GM18507 (cell line): ENCODE data around the gene KLF16.

Source experiments
- DNase-seq: peaks from one replicate; pipeline ENCODE4 v3.0.0; 2011; ENCODE audit warnings: low read depth; ENCODE audit not compliant: insufficient read length; ENCODE audit errors: extremely low spot score
- FAIRE-seq: peaks from 2 replicates; lab custom pipeline; 2011; peaks lifted over from hg19 to GRCh38; lab: Jason Lieb, UNC

KLF16 gene

GRCh38 chr19:1858412-1859081 lies 4.8 kb downstream of the KLF16 start:
- DNase-seq (no peak), FAIRE-seq (no peak)

GRCh38 chr19:1857648-1858326 lies 5.6 kb downstream of the KLF16 start:
- DNase-seq, result no peak
- no peak for FAIRE-seq

DNA sequence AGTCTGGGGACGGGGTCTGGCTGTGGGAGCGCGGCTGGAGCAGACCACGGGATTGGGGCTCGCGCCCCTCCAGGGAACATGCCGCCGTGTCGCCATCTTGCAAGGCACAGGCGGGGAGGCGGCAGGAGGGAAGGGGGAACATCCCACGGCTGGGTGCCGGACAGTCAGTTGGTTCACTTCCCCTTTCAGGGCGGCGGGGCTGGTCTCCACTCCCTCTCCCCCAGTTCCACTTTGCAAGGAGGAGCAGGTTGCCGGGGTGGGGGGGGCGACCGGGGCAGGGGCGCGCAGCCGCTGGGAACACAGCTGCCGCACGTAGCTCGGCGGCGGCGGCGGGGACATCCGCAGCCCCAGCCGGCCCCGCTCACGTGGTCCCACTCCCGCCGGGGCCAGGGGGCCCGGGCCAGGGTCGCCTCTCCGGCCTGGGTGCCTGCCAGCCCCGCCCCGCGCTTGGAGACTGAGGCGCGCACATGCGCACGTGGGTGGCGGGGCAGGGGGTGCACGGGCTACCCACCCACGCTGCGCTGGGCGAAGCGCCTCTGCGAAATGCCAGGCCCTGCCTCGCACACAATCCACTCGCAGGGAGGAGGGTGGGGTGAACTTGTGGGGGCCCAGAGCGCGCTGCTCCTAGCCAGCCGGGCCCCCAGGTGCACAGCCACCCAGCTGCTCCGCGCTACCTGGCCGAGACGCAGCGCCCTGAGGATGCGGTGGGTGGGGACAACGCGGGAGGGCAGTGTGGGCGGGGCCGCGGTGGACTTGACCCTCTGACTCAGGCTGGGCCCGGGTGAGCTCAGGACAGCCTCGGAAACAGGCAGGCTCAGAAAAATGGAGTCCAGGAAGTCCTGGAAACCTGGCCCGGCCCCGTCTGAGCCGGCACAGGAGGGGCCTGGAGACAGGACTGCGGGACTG lies 6.4 kb downstream of the KLF16 start:
- DNase-seq (no peak), FAIRE-seq (peak; percentile 80)

DNA sequence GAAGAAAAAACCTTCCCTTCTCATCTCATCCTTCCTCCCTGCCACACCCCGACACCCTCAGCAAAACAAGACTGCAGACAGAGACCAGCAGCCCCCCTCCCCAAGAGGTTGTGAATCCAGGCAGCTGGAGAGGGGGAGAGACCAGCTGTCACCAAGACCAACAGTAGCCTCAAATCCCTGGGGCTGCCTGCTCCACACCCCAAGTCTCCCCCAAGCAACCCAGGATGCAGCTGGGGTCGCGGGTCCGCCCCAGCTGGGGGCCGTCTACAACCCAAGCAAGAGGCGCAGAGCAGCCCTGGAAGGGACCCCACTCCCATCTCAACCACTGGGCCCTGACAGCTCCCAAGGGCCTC lies 7.1 kb downstream of the KLF16 start:
- FAIRE-seq (no peak), DNase-seq (no peak)

DNA sequence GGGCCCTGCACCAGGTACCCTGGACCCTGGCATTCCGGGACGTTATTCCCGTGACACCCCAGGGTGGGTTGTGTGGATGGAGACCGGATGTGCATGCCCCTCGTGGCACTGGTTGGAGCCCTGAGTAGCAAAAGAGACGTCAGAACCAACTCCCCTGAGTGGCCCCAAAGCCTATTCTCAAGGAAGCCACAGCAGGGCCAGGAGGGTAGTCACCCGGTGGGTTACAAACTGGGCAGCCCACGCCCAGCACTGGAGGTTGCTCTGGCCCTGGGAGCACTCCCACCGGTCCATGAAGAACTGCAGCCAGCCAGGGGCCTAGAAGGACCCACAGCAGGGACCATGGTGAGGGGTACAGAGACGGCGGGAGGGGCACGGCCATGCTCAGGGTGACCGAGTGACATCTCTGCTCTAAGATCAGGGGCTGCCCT lies 7.5 kb downstream of the KLF16 start:
- FAIRE-seq (no peak), DNase-seq (no peak)

DNA sequence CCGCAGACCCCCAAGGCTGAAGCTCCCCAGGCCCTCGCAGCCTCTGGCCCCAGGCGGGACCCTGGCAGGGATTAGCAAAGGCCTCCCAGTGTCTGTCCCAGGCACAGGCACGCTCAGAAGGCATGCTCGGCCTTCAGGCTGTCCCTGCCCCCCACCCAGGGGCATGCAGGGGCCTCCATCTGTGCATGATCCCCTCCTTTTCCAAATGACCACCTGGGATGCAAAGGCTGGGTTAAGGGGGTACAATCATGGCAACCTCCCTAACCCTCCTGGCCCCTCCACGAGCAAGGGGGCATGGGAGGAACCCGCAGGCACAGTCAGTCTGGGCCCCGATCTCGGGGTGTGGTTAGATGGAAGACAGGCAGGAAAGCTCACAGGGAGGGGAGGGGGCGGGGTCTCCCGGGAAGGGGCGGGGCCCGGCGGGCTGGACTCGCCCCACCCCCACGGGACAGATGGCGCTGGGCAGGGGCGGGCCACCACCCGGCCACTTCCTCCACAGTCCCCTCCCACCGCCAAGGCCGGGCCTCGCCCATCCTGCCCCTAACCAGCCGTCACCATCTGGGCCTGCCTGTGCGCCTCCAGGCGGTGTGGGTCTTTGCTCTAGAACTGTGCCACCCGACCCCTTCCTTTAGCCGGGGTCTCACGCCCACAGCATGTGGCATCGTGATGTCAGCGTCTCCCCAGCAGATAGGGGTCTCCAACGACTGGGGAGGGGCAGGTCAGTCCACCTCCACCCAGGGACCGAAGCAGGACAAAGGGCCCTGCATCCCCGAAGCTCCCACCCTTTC lies 8.1 kb downstream of the KLF16 start:
- peak; percentile 94 for FAIRE-seq
- DNase-seq, result peak; percentile 77

DNA sequence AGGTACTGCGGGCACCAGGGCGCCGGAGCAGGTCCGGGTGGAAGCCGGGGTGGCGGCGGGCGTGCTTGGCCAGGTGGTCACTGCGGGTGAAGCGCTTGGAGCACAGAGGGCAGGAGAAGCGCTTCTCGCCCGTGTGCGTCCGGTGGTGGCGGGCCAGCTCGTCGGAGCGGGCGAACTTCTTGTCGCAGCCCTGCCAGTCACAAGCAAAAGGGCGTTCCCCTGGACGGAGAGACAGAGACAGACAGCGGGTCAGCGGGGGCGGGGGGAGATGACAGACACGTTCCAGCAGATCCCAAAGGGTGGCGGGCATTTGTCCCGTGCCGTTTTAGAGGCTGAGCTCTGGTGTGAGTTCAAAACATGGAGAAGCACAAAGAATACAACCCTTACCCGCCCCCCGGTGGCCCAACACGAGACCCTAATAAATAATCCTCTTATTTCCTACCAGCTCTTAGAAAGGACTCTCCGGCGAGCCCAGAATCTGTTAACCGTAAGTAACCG lies 8.8 kb downstream of the KLF16 start:
- FAIRE-seq (no peak), DNase-seq (no peak)

DNA sequence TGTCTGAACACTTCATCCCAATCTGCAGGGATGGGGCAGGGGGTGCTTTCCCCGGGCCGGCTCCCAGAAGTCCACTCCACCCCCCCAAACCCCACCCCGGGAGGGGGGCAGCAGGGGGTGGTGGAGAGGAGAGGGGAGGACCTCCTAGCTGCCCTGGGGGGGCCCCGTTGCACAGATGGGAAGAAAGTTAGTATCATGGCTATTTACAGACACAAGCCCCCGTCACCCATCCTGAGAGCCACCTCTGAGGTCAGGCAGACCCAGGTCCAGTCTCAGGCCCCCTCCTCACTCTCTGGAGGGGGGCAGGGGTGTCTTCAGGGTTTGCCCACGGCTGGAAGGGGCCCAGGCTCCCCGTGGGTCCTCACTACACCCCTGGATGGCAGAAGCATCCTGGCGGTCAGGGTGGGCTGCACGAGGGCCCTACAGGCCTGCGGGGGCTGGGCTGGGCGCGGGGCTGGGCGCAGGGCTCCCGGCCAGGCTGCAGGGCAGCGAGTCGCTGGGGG lies 9.3 kb downstream of the KLF16 start:
- DNase-seq (no peak), FAIRE-seq (no peak)

DNA sequence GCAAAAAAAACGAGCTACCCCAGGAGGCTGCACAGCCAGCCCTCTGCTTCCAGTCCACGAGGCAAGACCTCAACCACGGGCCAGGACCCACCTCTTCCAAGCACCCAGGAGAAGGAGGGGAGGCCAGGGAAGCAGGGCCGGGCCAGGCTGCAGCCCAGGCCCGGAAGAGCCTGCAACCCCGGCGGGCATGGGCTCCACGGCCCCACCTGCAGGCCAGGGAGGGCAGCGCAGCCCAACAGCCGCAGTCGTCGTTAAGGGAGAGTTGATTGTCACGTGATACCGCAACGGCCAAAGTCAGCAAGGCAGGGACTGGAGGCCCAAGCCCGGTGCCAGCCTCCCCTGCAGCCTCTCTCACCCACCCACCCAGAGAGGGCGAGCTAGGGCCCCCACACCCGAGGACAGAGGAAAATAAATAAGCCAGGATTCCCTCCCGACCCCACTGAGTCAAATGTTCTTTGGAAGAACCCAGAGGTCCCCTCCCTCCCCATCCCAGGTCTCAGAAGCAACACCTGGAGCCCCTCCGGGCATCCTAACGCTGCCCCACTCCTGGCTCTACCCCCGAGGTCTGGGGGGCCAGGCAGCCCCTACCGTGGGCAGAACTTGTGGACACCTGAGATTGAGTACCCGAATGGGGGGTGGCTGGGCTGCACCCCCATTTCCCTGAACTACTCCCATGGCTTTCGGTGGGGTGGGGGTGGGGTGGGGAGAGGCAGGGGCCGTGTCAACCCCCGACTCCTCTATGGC lies 9.9 kb downstream of the KLF16 start:
- no peak for DNase-seq

GRCh38 chr19:1852581-1853128 lies 10.7 kb downstream of the KLF16 start:
- no peak for FAIRE-seq

More for the DNA sequence above, 9.9 kb downstream of the KLF16 start:
- FAIRE-seq, result peak; percentile 88

GRCh38 chr19:1851654-1852580 lies 11.5 kb downstream of the KLF16 start:
- no peak for FAIRE-seq

More at GRCh38 chr19:1852581-1853128, 10.7 kb downstream of the KLF16 start:
- no peak for DNase-seq

GRCh38 chr19:1850809-1851653 lies 12.3 kb downstream of the KLF16 start:
- no peak for FAIRE-seq
- no peak for DNase-seq

More at GRCh38 chr19:1851654-1852580, 11.5 kb downstream of the KLF16 start:
- no peak for DNase-seq

DNA sequence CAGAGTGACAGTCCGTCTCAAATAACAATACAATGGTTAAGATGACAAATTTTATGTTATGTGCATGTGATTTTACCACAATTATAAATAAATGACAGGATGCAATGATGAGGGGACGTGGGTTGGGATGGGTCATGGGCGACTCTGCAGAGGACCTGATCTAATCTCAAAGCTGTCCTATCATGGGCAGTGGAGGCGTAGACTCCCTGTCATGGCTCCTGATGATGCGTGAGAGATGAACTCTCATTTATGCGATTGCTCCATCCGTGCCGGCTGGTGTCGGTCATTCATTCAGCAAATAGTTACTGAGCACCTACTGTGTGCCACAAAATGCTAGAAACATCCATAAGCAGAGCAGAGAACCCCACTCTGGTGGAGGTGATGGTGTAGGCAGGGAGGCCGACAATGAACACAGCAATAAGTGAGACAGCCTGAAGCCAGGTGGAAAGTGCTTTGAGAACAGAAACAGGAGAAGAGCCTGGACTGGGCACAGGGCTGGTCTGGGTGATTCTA lies 13.4 kb downstream of the KLF16 start:
- DNase-seq (no peak), FAIRE-seq (no peak)

DNA sequence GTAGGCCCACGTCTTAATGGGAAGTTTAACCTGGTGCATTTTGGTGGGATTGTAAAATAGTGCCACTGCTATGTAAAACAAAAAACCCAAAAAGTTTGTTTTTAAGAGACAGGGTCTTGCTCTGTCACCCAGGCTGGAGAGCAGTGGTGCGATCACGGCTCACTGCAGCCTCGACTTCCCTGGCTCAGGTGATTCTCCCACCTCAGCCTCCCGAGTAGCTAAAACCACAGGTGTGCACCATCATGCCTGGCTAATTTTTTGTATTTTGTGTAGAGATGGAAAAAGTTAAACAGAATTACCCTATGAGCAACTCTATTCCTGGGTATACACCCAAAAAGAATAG lies 14.3 kb downstream of the KLF16 start:
- DNase-seq, result no peak

DNA sequence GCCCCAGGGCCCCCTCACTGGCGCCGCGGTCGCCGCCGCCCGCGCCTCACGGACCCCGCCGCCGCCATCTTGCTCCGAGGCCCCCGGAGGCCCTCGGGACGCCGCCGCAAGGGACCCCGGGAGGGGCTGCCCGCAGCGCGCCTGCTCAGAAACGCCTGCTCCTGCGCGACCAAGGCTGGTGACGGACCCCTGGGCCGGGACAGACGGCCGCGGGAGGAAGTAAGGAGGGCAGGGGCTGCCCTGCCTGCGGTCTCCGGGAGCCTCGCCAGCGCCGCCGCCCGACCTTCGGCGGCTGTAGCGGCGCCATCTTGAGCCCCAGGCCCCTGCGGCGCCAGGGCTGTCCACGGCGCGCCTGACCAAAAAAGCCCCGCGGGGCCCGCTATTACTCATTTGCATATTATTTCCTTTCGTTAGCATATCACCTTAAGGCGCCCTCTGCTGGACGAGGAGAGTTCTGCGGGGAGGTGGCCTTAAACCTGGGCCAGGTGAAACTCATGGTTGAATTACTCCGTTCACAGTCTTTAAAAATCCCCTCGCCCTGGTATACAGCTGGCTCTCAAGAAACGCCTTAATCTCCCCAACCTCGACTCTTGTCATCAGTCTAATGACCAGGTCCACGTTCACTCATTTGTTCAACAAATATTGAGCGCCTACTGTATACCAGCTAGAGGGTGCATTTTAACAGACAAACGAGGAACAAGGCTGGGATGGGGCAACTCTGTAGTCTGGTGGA lies 14.8 kb downstream of the KLF16 start, which contains the start of gene REXO1:
Gene REXO1 (minus strand): TSS at position 85 of the 733 bp plus-strand sequence. CDS start 125 bp downstream, outside the sequence.
- FAIRE-seq (peak; percentile 99), DNase-seq (peak; percentile 79)

More for the DNA sequence above, 14.3 kb downstream of the KLF16 start:
- no peak for FAIRE-seq
